ENCODE results near the gene ADIPOR1. TPM values are rescaled to one million over a fixed set of nuclear protein-coding genes. Genes with fewer than 3 reads are reported as not detected.
"Not testable (repeated sequence)": the region's sequence is repeated elsewhere in the genome, so short reads cannot be mapped to it uniquely, and the experiment has no call there.

The ADIPOR1 gene
- total RNA-seq, 1 donor from 2014 or later: 48.4 TPM

DNA sequence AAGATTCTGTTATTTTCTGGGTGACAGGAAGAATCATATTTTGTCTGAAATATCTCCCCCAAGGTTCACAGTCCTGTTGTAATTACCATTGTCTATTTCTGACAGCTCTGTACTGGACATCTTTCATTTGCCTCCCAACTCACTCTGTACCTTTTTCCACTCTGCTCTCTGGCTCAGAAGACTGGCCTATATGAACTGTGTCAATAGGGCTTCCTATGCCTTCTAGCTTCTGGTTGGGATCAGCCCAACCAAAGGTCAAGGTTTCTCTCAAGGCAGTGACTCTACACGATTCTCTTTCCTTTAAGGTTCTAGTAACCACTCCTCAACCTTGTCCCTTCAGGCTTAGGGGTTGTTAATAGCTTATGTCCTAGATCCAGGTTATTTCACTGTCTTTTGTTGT lies 48.6 kb downstream of the ADIPOR1 start:
- no peak overlapping the region for H3K27ac Mint-ChIP-seq (ENCODE audit: unreplicated experiment)
- TF ChIP-seq, protein P1, sequence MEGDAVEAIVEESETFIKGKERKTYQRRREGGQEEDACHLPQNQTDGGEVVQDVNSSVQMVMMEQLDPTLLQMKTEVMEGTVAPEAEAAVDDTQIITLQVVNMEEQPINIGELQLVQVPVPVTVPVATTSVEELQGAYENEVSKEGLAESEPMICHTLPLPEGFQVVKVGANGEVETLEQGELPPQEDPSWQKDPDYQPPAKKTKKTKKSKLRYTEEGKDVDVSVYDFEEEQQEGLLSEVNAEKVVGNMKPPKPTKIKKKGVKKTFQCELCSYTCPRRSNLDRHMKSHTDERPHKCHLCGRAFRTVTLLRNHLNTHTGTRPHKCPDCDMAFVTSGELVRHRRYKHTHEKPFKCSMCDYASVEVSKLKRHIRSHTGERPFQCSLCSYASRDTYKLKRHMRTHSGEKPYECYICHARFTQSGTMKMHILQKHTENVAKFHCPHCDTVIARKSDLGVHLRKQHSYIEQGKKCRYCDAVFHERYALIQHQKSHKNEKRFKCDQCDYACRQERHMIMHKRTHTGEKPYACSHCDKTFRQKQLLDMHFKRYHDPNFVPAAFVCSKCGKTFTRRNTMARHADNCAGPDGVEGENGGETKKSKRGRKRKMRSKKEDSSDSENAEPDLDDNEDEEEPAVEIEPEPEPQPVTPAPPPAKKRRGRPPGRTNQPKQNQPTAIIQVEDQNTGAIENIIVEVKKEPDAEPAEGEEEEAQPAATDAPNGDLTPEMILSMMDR (IDR thresholded peaks at IDR 0.05; ENCODE audit: partially characterized antibody, unreplicated experiment): no peak
- no peak overlapping the region for H3K4me3 Mint-ChIP-seq (ENCODE audit: unreplicated experiment)
- no peak for DNase-seq
- no peaks in the 10 kb centered on the region for H3K4me1 Mint-ChIP-seq (ENCODE audit: low read depth, unreplicated experiment)
- H3K27me3 Mint-ChIP-seq (ENCODE audit: unreplicated experiment): no peaks in the 10 kb centered on the region
- H3K36me3 Mint-ChIP-seq (ENCODE audit: unreplicated experiment): no peaks in the 10 kb centered on the region
- no peaks in the 10 kb centered on the region for H3K9me3 Mint-ChIP-seq (ENCODE audit: unreplicated experiment)

DNA sequence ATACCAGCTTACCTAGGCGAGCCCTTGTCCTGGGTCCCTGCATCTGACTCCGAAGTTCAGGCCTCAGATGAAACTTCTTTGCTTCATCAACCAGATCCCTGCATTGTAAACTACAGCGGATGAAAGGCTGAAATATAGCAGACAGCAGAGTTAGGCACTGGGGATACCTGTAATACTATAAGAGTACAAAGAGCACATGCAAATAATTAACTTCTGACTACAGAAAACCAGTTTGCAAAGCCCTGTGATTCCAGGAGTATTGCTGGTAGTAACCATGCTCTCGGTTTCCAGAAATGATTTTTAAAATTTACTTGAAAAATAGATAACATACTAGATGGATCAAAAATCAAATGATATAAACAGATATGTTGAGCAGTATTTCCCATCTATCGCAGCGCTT lies 49.1 kb downstream of the ADIPOR1 start:
- H3K27ac Mint-ChIP-seq (ENCODE audit: unreplicated experiment): no peak overlapping the region
- H3K27me3 Mint-ChIP-seq (ENCODE audit: unreplicated experiment): no peaks in the 10 kb centered on the region
- TF ChIP-seq, protein P1 (IDR thresholded peaks at IDR 0.05; ENCODE audit: partially characterized antibody, unreplicated experiment): no peak

DNA sequence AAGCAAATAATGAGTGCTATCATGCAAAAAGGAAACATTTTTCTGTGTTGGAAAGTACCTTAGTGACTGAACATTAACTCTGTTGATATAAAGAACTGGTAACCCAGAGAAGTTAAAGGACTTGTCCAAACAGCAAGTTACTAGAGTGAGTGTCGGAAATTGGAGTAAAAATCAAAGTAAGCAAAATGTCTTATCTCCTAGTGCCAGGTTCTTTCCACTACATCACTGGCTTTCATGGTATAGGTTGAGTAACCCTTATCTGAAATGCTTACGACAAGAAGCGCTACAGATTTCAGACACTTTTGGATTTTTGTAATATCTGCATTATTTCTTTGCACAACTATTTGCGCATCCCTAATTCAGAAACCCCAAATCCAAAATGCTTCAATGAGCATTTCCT lies 52.8 kb downstream of the ADIPOR1 start:
- H3K36me3 Mint-ChIP-seq (ENCODE audit: unreplicated experiment): no peaks in the 10 kb centered on the region
- H3K9me3 Mint-ChIP-seq (ENCODE audit: unreplicated experiment): no peaks in the 10 kb centered on the region
- DNase-seq: no peak
- H3K4me1 Mint-ChIP-seq (ENCODE audit: low read depth, unreplicated experiment): no peaks in the 10 kb centered on the region
- H3K4me3 Mint-ChIP-seq (ENCODE audit: unreplicated experiment): no peak overlapping the region
- H3K27me3 Mint-ChIP-seq (ENCODE audit: unreplicated experiment): no peaks in the 10 kb centered on the region
- TF ChIP-seq, protein P1 (IDR thresholded peaks at IDR 0.05; ENCODE audit: partially characterized antibody, unreplicated experiment): no peak
- no peak overlapping the region for H3K27ac Mint-ChIP-seq (ENCODE audit: unreplicated experiment)

More for the DNA sequence above, 49.1 kb downstream of the ADIPOR1 start:
- Mint-ChIP-seq H3K4me1 (ENCODE audit: low read depth, unreplicated experiment) (no peaks in the 10 kb centered on the region), H3K4me3 (ENCODE audit: unreplicated experiment) (no peak overlapping the region), H3K36me3 (ENCODE audit: unreplicated experiment) (no peaks in the 10 kb centered on the region), H3K9me3 (ENCODE audit: unreplicated experiment) (no peaks in the 10 kb centered on the region)
- no peak for DNase-seq

DNA sequence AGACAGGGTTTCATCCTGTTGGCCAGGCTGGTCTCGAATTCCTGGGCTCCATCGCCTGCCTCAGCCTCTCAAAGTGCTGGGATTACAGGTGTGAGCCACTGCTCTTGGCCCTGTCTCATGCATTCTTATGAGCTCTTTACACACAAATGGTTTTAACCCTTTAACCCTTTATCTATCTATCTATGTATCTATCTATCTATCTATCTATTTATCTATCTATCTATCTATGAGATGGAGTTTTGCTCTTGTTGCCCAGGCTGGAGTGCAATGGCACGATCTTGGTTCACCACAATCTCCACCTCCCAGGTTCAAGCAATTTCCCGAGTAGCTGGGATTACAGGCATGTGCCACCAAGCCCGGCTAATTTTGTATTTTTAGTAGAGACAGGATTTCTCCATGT lies 54.3 kb downstream of the ADIPOR1 start:
- not testable (repeated sequence) for DNase-seq; H3K27me3 Mint-ChIP-seq (ENCODE audit: unreplicated experiment); H3K4me1 Mint-ChIP-seq (ENCODE audit: low read depth, unreplicated experiment); H3K36me3 Mint-ChIP-seq (ENCODE audit: unreplicated experiment); H3K27ac Mint-ChIP-seq (ENCODE audit: unreplicated experiment); H3K4me3 Mint-ChIP-seq (ENCODE audit: unreplicated experiment); H3K9me3 Mint-ChIP-seq (ENCODE audit: unreplicated experiment)

DNA sequence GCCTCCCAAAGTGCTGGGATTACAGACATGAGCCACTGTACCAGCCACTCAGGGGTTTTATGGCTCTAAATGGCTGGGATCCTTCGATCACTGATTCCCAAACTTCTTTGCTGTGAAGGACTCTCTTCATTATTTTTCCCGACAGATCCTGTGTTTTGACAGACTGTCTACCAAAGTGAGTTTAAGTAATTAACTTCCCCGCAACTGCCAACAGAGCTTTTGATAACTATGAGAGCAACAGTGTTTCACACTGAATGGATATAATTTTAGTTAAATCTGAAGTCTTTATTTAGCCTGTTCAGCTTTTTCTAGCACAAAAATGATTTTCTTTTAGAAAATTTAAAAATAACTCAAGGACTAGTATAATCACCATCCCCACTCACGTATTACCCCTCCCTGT lies 56.6 kb downstream of the ADIPOR1 start:
- Mint-ChIP-seq H3K27ac (ENCODE audit: unreplicated experiment) (no peak overlapping the region), H3K36me3 (ENCODE audit: unreplicated experiment) (no peaks in the 10 kb centered on the region)
- DNase-seq: no peak

More for the DNA sequence above, 56.6 kb downstream of the ADIPOR1 start:
- Mint-ChIP-seq H3K9me3 (ENCODE audit: unreplicated experiment) (no peaks in the 10 kb centered on the region), H3K4me3 (ENCODE audit: unreplicated experiment) (no peak overlapping the region), H3K4me1 (ENCODE audit: low read depth, unreplicated experiment) (no peaks in the 10 kb centered on the region), H3K27me3 (ENCODE audit: unreplicated experiment) (no peaks in the 10 kb centered on the region)
- TF ChIP-seq, protein P1 (IDR thresholded peaks at IDR 0.05; ENCODE audit: partially characterized antibody, unreplicated experiment): no peak

Measured in glutamatergic neuron (in vitro differentiated cells).